ENCODE data around the gene NRCAM.

Gene NRCAM

GRCh38 chr7:108425714-108426275 is 30.4 kb downstream of the NRCAM start:
- H3K4me3 ChIP-seq (ENCODE audit: extremely low read depth, insufficient read depth, low read length, poor library complexity, severe bottlenecking), result no peak overlapping the region
- 75 to 100% methylated on average over 1 of the region's 2 CpGs for WGBS, 2 experiments (ENCODE audit: insufficient coverage in 2 of 2)
- no peaks in the 10 kb centered on the region for H3K36me3 ChIP-seq (ENCODE audit: control insufficient read depth, insufficient read depth, low read length)
- no peaks in the 10 kb centered on the region for H3K9me3 ChIP-seq (ENCODE audit: control insufficient read depth, low read length)
- H3K27ac ChIP-seq (ENCODE audit: low read depth, low read length, severe bottlenecking), result no peak overlapping the region
- H3K4me1 ChIP-seq (ENCODE audit: control insufficient read depth, insufficient read depth, low read length, poor library complexity, severe bottlenecking), result peaks cover 4% of the 10 kb centered on the region

- Histone ChIP-seq H3K36me3 (ENCODE audit: control insufficient read depth, insufficient read depth, low read length) (no peaks in the 10 kb centered on the region), H3K4me1 (ENCODE audit: control insufficient read depth, insufficient read depth, low read length, poor library complexity, severe bottlenecking) (peaks cover 12% of the 10 kb centered on the region), H3K27ac (ENCODE audit: low read depth, low read length, severe bottlenecking) (no peak overlapping the region), H3K9me3 (ENCODE audit: control insufficient read depth, low read length) (no peaks in the 10 kb centered on the region), H3K4me3 (ENCODE audit: extremely low read depth, insufficient read depth, low read length, poor library complexity, severe bottlenecking) (no peak overlapping the region)
- WGBS, 2 experiments (ENCODE audit: insufficient coverage in 2 of 2), result 89 to 93% methylated on average over 1 to 2 of the region's 4 CpGs
These were observed 32.2 kb downstream of the NRCAM start for GRCh38 chr7:108424013-108424412.

- 90 to 96% methylated on average over 1 to 3 of the region's 5 CpGs for WGBS, 2 experiments (ENCODE audit: insufficient coverage in 2 of 2)
- Histone ChIP-seq H3K27ac (ENCODE audit: low read depth, low read length, severe bottlenecking) (no peak overlapping the region), H3K36me3 (ENCODE audit: control insufficient read depth, insufficient read depth, low read length) (no peaks in the 10 kb centered on the region)
These were observed 32.9 kb downstream of the NRCAM start for GRCh38 chr7:108423089-108423989.

GRCh38 chr7:108421720-108422331 is 34.4 kb downstream of the NRCAM start:
- H3K36me3 ChIP-seq (ENCODE audit: control insufficient read depth, insufficient read depth, low read length), result no peaks in the 10 kb centered on the region
- 58 to 68% methylated on average over 3 of the region's 3 CpGs for WGBS, 2 experiments (ENCODE audit: insufficient coverage in 2 of 2)
- H3K27ac ChIP-seq (ENCODE audit: low read depth, low read length, severe bottlenecking), result no peak overlapping the region
- peaks cover 12% of the 10 kb centered on the region for H3K4me1 ChIP-seq (ENCODE audit: control insufficient read depth, insufficient read depth, low read length, poor library complexity, severe bottlenecking)
- no peak overlapping the region for H3K4me3 ChIP-seq (ENCODE audit: extremely low read depth, insufficient read depth, low read length, poor library complexity, severe bottlenecking)
- no peaks in the 10 kb centered on the region for H3K9me3 ChIP-seq (ENCODE audit: control insufficient read depth, low read length)

More at GRCh38 chr7:108423089-108423989, 32.9 kb downstream of the NRCAM start:
- H3K9me3 ChIP-seq (ENCODE audit: control insufficient read depth, low read length), result no peaks in the 10 kb centered on the region
- no peak overlapping the region for H3K4me3 ChIP-seq (ENCODE audit: extremely low read depth, insufficient read depth, low read length, poor library complexity, severe bottlenecking)
- H3K4me1 ChIP-seq (ENCODE audit: control insufficient read depth, insufficient read depth, low read length, poor library complexity, severe bottlenecking), result peaks cover 12% of the 10 kb centered on the region

- Histone ChIP-seq H3K36me3 (ENCODE audit: control insufficient read depth, insufficient read depth, low read length) (no peaks in the 10 kb centered on the region), H3K27ac (ENCODE audit: low read depth, low read length, severe bottlenecking) (peak overlapping the region; percentile 36), H3K9me3 (ENCODE audit: control insufficient read depth, low read length) (no peaks in the 10 kb centered on the region), H3K4me3 (ENCODE audit: extremely low read depth, insufficient read depth, low read length, poor library complexity, severe bottlenecking) (no peak overlapping the region), H3K4me1 (ENCODE audit: control insufficient read depth, insufficient read depth, low read length, poor library complexity, severe bottlenecking) (peaks cover 12% of the 10 kb centered on the region)
- WGBS, 2 experiments (ENCODE audit: insufficient coverage in 2 of 2), result 69 to 71% methylated on average over 1 to 3 of the region's 7 CpGs
These were observed 36.0 kb downstream of the NRCAM start for GRCh38 chr7:108419961-108420908.

GRCh38 chr7:108418946-108419345 is 37.3 kb downstream of the NRCAM start:
- Histone ChIP-seq H3K27ac (ENCODE audit: low read depth, low read length, severe bottlenecking) (no peak overlapping the region), H3K4me3 (ENCODE audit: extremely low read depth, insufficient read depth, low read length, poor library complexity, severe bottlenecking) (no peak overlapping the region), H3K4me1 (ENCODE audit: control insufficient read depth, insufficient read depth, low read length, poor library complexity, severe bottlenecking) (peaks cover 21% of the 10 kb centered on the region), H3K9me3 (ENCODE audit: control insufficient read depth, low read length) (no peaks in the 10 kb centered on the region), H3K36me3 (ENCODE audit: control insufficient read depth, insufficient read depth, low read length) (no peaks in the 10 kb centered on the region)
- 77 to 83% methylated on average over 4 to 6 of the region's 7 CpGs for WGBS, 2 experiments (ENCODE audit: insufficient coverage in 2 of 2)

GRCh38 chr7:108417926-108418325 is 38.3 kb downstream of the NRCAM start:
- H3K27ac ChIP-seq (ENCODE audit: low read depth, low read length, severe bottlenecking), result no peak overlapping the region
- H3K9me3 ChIP-seq (ENCODE audit: control insufficient read depth, low read length), result no peaks in the 10 kb centered on the region
- WGBS, 2 experiments (ENCODE audit: insufficient coverage in 2 of 2), result 75 to 79% methylated on average over 2 of the region's 2 CpGs
- no peak overlapping the region for H3K4me3 ChIP-seq (ENCODE audit: extremely low read depth, insufficient read depth, low read length, poor library complexity, severe bottlenecking)
- peaks cover 21% of the 10 kb centered on the region for H3K4me1 ChIP-seq (ENCODE audit: control insufficient read depth, insufficient read depth, low read length, poor library complexity, severe bottlenecking)
- no peaks in the 10 kb centered on the region for H3K36me3 ChIP-seq (ENCODE audit: control insufficient read depth, insufficient read depth, low read length)

- Histone ChIP-seq H3K4me1 (ENCODE audit: control insufficient read depth, insufficient read depth, low read length, poor library complexity, severe bottlenecking) (peaks cover 21% of the 10 kb centered on the region), H3K9me3 (ENCODE audit: control insufficient read depth, low read length) (no peaks in the 10 kb centered on the region), H3K4me3 (ENCODE audit: extremely low read depth, insufficient read depth, low read length, poor library complexity, severe bottlenecking) (no peak overlapping the region), H3K36me3 (ENCODE audit: control insufficient read depth, insufficient read depth, low read length) (no peaks in the 10 kb centered on the region), H3K27ac (ENCODE audit: low read depth, low read length, severe bottlenecking) (no peak overlapping the region)
- 80% methylated on average over 1 of the region's 4 CpGs; no CpG with 5 or more reads in 1 of the 2 experiments for WGBS, 2 experiments (ENCODE audit: insufficient coverage in 2 of 2)
These were observed 39.1 kb downstream of the NRCAM start for GRCh38 chr7:108417144-108417543.

- no peaks in the 10 kb centered on the region for H3K9me3 ChIP-seq (ENCODE audit: control insufficient read depth, low read length)
- no peaks in the 10 kb centered on the region for H3K36me3 ChIP-seq (ENCODE audit: control insufficient read depth, insufficient read depth, low read length)
- peak overlapping the region; percentile 52 for H3K27ac ChIP-seq (ENCODE audit: low read depth, low read length, severe bottlenecking)
- 79 to 87% methylated on average over 4 to 6 of the region's 8 CpGs for WGBS, 2 experiments (ENCODE audit: insufficient coverage in 2 of 2)
- peaks cover 19% of the 10 kb centered on the region for H3K4me1 ChIP-seq (ENCODE audit: control insufficient read depth, insufficient read depth, low read length, poor library complexity, severe bottlenecking)
- no peak overlapping the region for H3K4me3 ChIP-seq (ENCODE audit: extremely low read depth, insufficient read depth, low read length, poor library complexity, severe bottlenecking)
These were observed 40.3 kb downstream of the NRCAM start for GRCh38 chr7:108415821-108416536.
